Transverse colon (tissue), 3 donors: ENCODE data around the gene SPEM1.

Experiments
- EP300 ChIP-seq: sonication (generic); formaldehyde crosslinking; IDR thresholded peaks from one replicate; pipeline ENCODE4 v1.6.1; 2017; ENCODE audit warnings: antibody characterized with exemption, low read depth
- POLR2A ChIP-seq: fragments of 450-650 bp; IDR thresholded peaks from one replicate; pipeline ENCODE4 v1.6.1; 2016; ENCODE audit warnings: antibody characterized with exemption, mild to moderate bottlenecking, moderate library complexity
- TF ChIP-seq, protein P1 (sequence below), 5 experiments: fragments of 200-600 bp in 3 of 5; fragments of 450-650 bp in 2 of 5; sonication (generic) in 3 of 5; IDR thresholded peaks; 1 replicate in 2 of 5; 2 replicates in 3 of 5; pipeline ENCODE4 v1.5.1; 2016 to 2017; ENCODE audit warnings: antibody characterized with exemption in 5 of 5, inconsistent platforms in 3 of 5, mild to moderate bottlenecking in 2 of 5, moderate library complexity in 1 of 5

DNA sequence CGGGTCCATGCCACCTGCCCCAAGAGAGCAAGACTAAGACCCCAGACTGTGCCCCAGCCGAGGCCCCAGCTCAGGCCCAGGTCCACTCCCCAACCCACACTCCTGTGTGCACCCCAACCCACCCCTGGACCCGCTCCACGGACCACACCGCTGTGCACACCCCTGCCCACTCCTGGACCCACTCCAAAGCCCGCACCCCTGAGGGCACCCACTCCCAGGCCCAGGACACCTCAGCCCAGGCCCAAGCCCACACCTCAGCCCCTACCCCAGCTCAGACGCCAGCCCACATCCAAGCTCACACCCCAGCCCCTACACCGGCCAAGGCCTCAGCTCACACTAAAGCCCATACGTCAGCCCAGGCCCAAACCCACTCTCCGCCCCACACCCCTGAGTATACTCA is 9.6 kb downstream of the SPEM1 start:
- TF ChIP-seq, protein P1, sequence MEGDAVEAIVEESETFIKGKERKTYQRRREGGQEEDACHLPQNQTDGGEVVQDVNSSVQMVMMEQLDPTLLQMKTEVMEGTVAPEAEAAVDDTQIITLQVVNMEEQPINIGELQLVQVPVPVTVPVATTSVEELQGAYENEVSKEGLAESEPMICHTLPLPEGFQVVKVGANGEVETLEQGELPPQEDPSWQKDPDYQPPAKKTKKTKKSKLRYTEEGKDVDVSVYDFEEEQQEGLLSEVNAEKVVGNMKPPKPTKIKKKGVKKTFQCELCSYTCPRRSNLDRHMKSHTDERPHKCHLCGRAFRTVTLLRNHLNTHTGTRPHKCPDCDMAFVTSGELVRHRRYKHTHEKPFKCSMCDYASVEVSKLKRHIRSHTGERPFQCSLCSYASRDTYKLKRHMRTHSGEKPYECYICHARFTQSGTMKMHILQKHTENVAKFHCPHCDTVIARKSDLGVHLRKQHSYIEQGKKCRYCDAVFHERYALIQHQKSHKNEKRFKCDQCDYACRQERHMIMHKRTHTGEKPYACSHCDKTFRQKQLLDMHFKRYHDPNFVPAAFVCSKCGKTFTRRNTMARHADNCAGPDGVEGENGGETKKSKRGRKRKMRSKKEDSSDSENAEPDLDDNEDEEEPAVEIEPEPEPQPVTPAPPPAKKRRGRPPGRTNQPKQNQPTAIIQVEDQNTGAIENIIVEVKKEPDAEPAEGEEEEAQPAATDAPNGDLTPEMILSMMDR (IDR thresholded peaks at IDR 0.05) = no peak
- TF ChIP-seq POLR2A (no peak), EP300 (no peak)
